Adrenal gland (tissue), 5 donors: ENCODE data around the gene ZBTB45.

ENCODE experiments used
- POLR2A ChIP-seq, 2 donors: fragments of 450-650 bp; IDR thresholded peaks; one replicate each; pipeline ENCODE4 v1.6.1; 2017; ENCODE audit warnings: antibody characterized with exemption in 2 of 2, mild to moderate bottlenecking in 2 of 2, moderate library complexity in 1 of 2
- TF ChIP-seq, protein P1 (sequence below), 6 experiments: fragments of 450-650 bp in 4 of 6; fragments of 200-600 bp in 2 of 6; sonication (generic) in 1 of 6; IDR thresholded peaks; 1 replicate in 5 of 6; 2 replicates in 1 of 6; pipeline versions ENCODE4 v1.5.1 to v1.8.0; 2016 to 2021; ENCODE audit warnings: antibody characterized with exemption in 6 of 6, mild to moderate bottlenecking in 2 of 6, moderate library complexity in 1 of 6
- donor health status: DM: no; HTN: no; CAD: no.

DNA sequence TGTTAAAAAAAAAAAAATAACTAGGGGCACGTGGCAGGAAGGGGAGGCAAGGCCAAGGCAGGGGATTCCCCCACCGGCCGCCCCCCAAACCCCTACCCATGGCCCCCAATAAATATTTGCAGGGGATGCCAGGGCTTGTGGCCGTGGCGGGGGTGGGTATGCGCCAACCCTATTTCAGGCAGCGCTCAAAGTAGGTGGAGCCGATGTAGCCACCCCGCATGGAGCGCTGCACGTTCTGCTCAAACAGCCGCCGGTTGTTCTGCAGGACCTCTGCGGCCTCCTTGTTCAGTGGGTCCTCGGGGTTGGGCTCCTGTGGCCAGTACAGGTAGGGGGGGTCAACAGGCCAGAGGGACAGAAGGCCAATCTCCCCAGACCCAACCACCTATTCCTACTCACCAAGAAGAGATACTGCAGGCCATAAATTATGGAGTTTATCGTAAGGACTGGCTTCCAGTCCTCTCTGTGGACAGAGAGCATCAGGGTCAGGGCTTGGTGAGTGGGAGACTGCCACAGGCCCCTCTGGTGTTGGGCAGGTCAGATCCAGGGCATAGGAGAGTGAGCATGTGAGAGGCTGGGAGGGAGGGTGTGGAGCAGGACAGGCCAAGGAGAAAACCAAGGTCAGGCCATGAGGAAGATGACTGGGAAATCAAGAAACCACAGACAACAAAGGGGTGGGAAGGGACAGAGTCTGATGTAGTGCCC lies 36.5 kb upstream of the ZBTB45 start:
- TF ChIP-seq POLR2A (IDR thresholded peaks at IDR 0.05), result no peak
- TF ChIP-seq, protein P1, sequence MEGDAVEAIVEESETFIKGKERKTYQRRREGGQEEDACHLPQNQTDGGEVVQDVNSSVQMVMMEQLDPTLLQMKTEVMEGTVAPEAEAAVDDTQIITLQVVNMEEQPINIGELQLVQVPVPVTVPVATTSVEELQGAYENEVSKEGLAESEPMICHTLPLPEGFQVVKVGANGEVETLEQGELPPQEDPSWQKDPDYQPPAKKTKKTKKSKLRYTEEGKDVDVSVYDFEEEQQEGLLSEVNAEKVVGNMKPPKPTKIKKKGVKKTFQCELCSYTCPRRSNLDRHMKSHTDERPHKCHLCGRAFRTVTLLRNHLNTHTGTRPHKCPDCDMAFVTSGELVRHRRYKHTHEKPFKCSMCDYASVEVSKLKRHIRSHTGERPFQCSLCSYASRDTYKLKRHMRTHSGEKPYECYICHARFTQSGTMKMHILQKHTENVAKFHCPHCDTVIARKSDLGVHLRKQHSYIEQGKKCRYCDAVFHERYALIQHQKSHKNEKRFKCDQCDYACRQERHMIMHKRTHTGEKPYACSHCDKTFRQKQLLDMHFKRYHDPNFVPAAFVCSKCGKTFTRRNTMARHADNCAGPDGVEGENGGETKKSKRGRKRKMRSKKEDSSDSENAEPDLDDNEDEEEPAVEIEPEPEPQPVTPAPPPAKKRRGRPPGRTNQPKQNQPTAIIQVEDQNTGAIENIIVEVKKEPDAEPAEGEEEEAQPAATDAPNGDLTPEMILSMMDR (IDR thresholded peaks at IDR 0.05), result no peak
